HEK293 (cell line): Measurements from ENCODE around the gene OLIG1.

Source experiments
- CTCF ChIA-PET: fragments of 350-600 bp; formaldehyde crosslinking; extraction: SDS; loops from one replicate; lab custom pipeline; 2021; ENCODE audit warnings: antibody characterized with exemption; lab: Yijun Ruan, JAX
- POLR2A ChIA-PET: fragments of 300-600 bp; formaldehyde crosslinking; extraction: SDS; loops from one replicate; lab custom pipeline; 2020; ENCODE audit warnings: antibody characterized with exemption, inconsistent platforms; lab: Yijun Ruan, JAX
- H3K27ac ChIP-seq: fragments of 200-500 bp; sonication (Bioruptor generic); 2 replicates; pipeline ENCODE4 v1.5.1; 2014; ENCODE audit warnings: low read depth, low read length, control low read depth, inconsistent platforms; ENCODE audit errors: extremely low read depth
- H3K36me3 ChIP-seq, 2 experiments: fragments of 200-500 bp in 1 of 2; sonication (Bioruptor generic) in 1 of 2; 1 replicate in 1 of 2; 2 replicates in 1 of 2; pipeline ENCODE4 v1.5.1; 2014 to 2017; ENCODE audit warnings: inconsistent platforms in 2 of 2, low read length in 2 of 2; ENCODE audit not compliant: control insufficient read depth in 2 of 2, insufficient read depth in 1 of 2
- H3K4me1 ChIP-seq: fragments of 200-500 bp; sonication (Bioruptor generic); 2 replicates; pipeline ENCODE4 v1.5.1; 2014; ENCODE audit warnings: mild to moderate bottlenecking, low read length, inconsistent platforms; ENCODE audit not compliant: control insufficient read depth, insufficient read depth
- H3K4me3 ChIP-seq: 2 replicates; pipeline ENCODE4 v1.5.1; 2011; ENCODE audit warnings: low read depth, mild to moderate bottlenecking, control low read depth, low read length, moderate library complexity
- H3K9me3 ChIP-seq: fragments of 200-500 bp; sonication (Bioruptor generic); 2 replicates; pipeline ENCODE4 v1.5.1; 2014; ENCODE audit warnings: low read depth, low read length, inconsistent platforms; ENCODE audit not compliant: control insufficient read depth, insufficient read depth
- EGR2 ChIP-seq: fragments of 450-650 bp; formaldehyde crosslinking; IDR thresholded peaks from 2 replicates; pipeline ENCODE4 v1.5.1; 2016; ENCODE audit warnings: low read depth, missing biosample characterization, missing genetic modification characterization
- HOXC10 ChIP-seq: sonication (generic); formaldehyde crosslinking; IDR thresholded peaks from 2 replicates; pipeline ENCODE4 v1.8.1; 2023; ENCODE audit warnings: mild to moderate bottlenecking, missing genetic modification reagents
- KLF16 ChIP-seq: fragments of 450-650 bp; formaldehyde crosslinking; IDR thresholded peaks from 2 replicates; pipeline ENCODE4 v1.5.1; 2017; ENCODE audit warnings: missing biosample characterization, missing genetic modification characterization
- KLF17 ChIP-seq: fragments of 450-650 bp; formaldehyde crosslinking; IDR thresholded peaks from 2 replicates; pipeline ENCODE4 v1.5.1; 2016; ENCODE audit warnings: missing biosample characterization, missing genetic modification characterization
- MZF1 ChIP-seq: fragments of 450-650 bp; formaldehyde crosslinking; IDR thresholded peaks from 2 replicates; pipeline ENCODE4 v1.5.1; 2017; ENCODE audit warnings: missing biosample characterization, missing genetic modification characterization, borderline replicate concordance
- PRDM4 ChIP-seq: fragments of 450-650 bp; formaldehyde crosslinking; IDR thresholded peaks from 2 replicates; pipeline ENCODE4 v1.5.1; 2017; ENCODE audit warnings: missing biosample characterization, missing genetic modification characterization
- REPIN1 ChIP-seq: fragments of 450-650 bp; formaldehyde crosslinking; IDR thresholded peaks from 2 replicates; pipeline ENCODE4 v1.5.1; 2017; ENCODE audit warnings: missing biosample characterization, missing genetic modification characterization, low read depth
- SCRT2 ChIP-seq: fragments of 450-650 bp; formaldehyde crosslinking; IDR thresholded peaks from 2 replicates; pipeline ENCODE4 v1.5.1; 2016; ENCODE audit warnings: missing biosample characterization, missing genetic modification characterization
- ZBTB7A ChIP-seq: fragments of 450-650 bp; formaldehyde crosslinking; IDR thresholded peaks from 2 replicates; pipeline ENCODE4 v1.5.1; 2016; ENCODE audit warnings: low read depth, missing biosample characterization, missing genetic modification characterization
- ZEB2 ChIP-seq: fragments of 450-650 bp; formaldehyde crosslinking; IDR thresholded peaks from 2 replicates; pipeline ENCODE4 v1.5.1; 2016; ENCODE audit warnings: missing biosample characterization, missing genetic modification characterization
- ZFP3 ChIP-seq: fragments of 450-650 bp; formaldehyde crosslinking; IDR thresholded peaks from 2 replicates; pipeline ENCODE4 v1.5.1; 2016; ENCODE audit warnings: low read depth, missing biosample characterization, missing genetic modification characterization
- ZIC2 ChIP-seq: fragments of 450-650 bp; formaldehyde crosslinking; IDR thresholded peaks from 2 replicates; pipeline ENCODE4 v1.5.1; 2016; ENCODE audit warnings: missing biosample characterization, missing genetic modification characterization
- ZNF10 ChIP-seq: fragments of 450-650 bp; formaldehyde crosslinking; IDR thresholded peaks from 2 replicates; pipeline ENCODE4 v1.5.1; 2017; ENCODE audit warnings: missing biosample characterization, missing genetic modification characterization
- ZNF132 ChIP-seq: fragments of 450-650 bp; formaldehyde crosslinking; IDR thresholded peaks from 2 replicates; pipeline ENCODE4 v1.5.1; 2017; ENCODE audit warnings: missing biosample characterization, missing genetic modification characterization, borderline replicate concordance
- ZNF202 ChIP-seq: fragments of 450-650 bp; formaldehyde crosslinking; IDR thresholded peaks from 2 replicates; pipeline ENCODE4 v1.5.1; 2016; ENCODE audit warnings: missing biosample characterization, missing genetic modification characterization, borderline replicate concordance
- ZNF266 ChIP-seq: fragments of 450-650 bp; formaldehyde crosslinking; IDR thresholded peaks from 2 replicates; pipeline ENCODE4 v1.5.1; 2016; ENCODE audit warnings: missing biosample characterization, missing genetic modification characterization, low read depth
- ZNF292 ChIP-seq: fragments of 450-650 bp; formaldehyde crosslinking; IDR thresholded peaks from 2 replicates; pipeline ENCODE4 v1.5.1; 2016; ENCODE audit warnings: low read depth, missing biosample characterization, missing genetic modification characterization, borderline replicate concordance
- ZNF335 ChIP-seq: fragments of 450-650 bp; formaldehyde crosslinking; conservative IDR thresholded peaks from 2 replicates; pipeline ENCODE4 v1.5.1; 2016; ENCODE audit warnings: missing biosample characterization, missing genetic modification characterization
- ZNF341 ChIP-seq: fragments of 450-650 bp; formaldehyde crosslinking; IDR thresholded peaks from 2 replicates; pipeline ENCODE4; 2016; ENCODE audit warnings: low read depth, missing biosample characterization, missing genetic modification characterization
- ZNF404 ChIP-seq: fragments of 450-650 bp; formaldehyde crosslinking; IDR thresholded peaks from 2 replicates; pipeline ENCODE4 v1.5.1; 2017; ENCODE audit warnings: missing biosample characterization, missing genetic modification characterization
- ZNF473 ChIP-seq: fragments of 450-650 bp; formaldehyde crosslinking; IDR thresholded peaks from 2 replicates; pipeline ENCODE4 v1.5.1; 2017; ENCODE audit warnings: missing biosample characterization, missing genetic modification characterization
- ZNF645 ChIP-seq: fragments of 450-650 bp; formaldehyde crosslinking; IDR thresholded peaks from 2 replicates; pipeline ENCODE4; 2016; ENCODE audit warnings: missing biosample characterization, missing genetic modification characterization
- ZNF658 ChIP-seq: fragments of 450-650 bp; formaldehyde crosslinking; IDR thresholded peaks from 2 replicates; pipeline ENCODE4; 2016; ENCODE audit warnings: missing biosample characterization, missing genetic modification characterization
- ZNF785 ChIP-seq: fragments of 450-650 bp; formaldehyde crosslinking; IDR thresholded peaks from 2 replicates; pipeline ENCODE4 v1.5.1; 2016; ENCODE audit warnings: missing biosample characterization, missing genetic modification characterization
- ZNF837 ChIP-seq: fragments of 450-650 bp; formaldehyde crosslinking; IDR thresholded peaks from 2 replicates; pipeline ENCODE4 v1.5.1; 2016; ENCODE audit warnings: missing biosample characterization, missing genetic modification characterization
- ZSCAN23 ChIP-seq: fragments of 450-650 bp; formaldehyde crosslinking; IDR thresholded peaks from 2 replicates; pipeline ENCODE4 v1.5.1; 2016; ENCODE audit warnings: missing biosample characterization, missing genetic modification characterization
- TF ChIP-seq, protein P1 (sequence below): fragments of 450-650 bp; formaldehyde crosslinking; IDR thresholded peaks from 2 replicates; pipeline ENCODE4 v1.5.1; 2016; ENCODE audit warnings: missing biosample characterization, missing genetic modification characterization

OLIG1 gene

DNA sequence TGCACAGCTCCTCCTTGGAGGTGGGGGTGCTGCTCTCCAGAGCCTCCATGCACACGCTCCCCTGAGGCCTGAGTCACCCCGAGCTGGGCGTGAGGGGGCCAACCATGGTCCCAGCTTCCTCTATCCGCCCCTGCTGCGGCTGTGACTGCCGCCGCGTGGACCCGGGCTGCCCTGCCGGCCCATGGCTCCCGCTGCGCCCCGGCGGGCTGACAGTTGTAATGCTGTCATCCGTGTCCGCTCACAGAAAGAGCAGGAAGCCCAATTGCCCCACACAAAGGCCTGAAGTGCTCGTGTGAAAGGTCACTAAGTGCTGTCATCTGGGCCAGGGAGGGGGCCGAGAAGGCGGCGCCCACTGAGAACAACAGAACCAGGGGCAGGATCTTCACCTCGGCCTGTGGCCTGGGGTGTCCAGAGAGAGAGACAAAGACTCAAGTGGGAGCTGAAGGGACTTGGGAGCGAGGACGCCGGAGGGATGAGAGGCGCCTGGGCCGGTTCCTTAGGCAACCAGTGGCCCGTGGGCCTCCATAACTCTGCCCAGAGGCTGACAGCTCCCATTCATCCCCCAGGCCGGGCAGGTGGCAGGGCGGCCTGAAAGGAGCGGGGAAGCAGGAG is 31.5 kb downstream of the OLIG1 start:
- TF ChIP-seq ZBTB7A (no peak), KLF17 (tag by site-specific recombination) (no peak), ZNF404 (tag by site-specific recombination) (no peak), KLF16 (no peak), ZNF132 (tag by site-specific recombination) (no peak), HOXC10 (CRISPR knock-in tag) (no peak), ZNF292 (tag by site-specific recombination) (no peak), ZNF473 (tag by site-specific recombination) (no peak)
- TF ChIP-seq, protein P1, sequence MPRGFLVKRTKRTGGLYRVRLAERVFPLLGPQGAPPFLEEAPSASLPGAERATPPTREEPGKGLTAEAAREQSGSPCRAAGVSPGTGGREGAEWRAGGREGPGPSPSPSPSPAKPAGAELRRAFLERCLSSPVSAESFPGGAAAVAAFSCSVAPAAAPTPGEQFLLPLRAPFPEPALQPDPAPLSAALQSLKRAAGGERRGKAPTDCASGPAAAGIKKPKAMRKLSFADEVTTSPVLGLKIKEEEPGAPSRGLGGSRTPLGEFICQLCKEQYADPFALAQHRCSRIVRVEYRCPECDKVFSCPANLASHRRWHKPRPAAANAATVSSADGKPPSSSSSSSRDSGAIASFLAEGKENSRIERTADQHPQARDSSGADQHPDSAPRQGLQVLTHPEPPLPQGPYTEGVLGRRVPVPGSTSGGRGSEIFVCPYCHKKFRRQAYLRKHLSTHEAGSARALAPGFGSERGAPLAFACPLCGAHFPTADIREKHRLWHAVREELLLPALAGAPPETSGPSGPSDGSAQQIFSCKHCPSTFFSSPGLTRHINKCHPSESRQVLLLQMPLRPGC (tag by site-specific recombination): no peak
- CTCF ChIA-PET: interaction anchor here (0.5 to 1.3 kb wide), 2 partner anchors 161 to 284 kb away, joined by 3 read pairs; no protein-coding TSS in a partner anchor
- Histone ChIP-seq H3K36me3 (no peaks in the 10 kb centered on the region), H3K4me3 (no peak overlapping the region), H3K27ac (no peak overlapping the region), H3K4me1 (no peaks in the 10 kb centered on the region), H3K9me3 (no peaks in the 10 kb centered on the region)
- POLR2A ChIA-PET: no interaction called here

- Histone ChIP-seq H3K9me3 (no peaks in the 10 kb centered on the region), H3K27ac (no peak overlapping the region), H3K36me3 (no peaks in the 10 kb centered on the region), H3K4me1 (no peaks in the 10 kb centered on the region; the same call in 1 of the 2 replicates), H3K4me3 (no peak overlapping the region)
- POLR2A ChIA-PET: no interaction called here
- CTCF ChIA-PET: interaction anchor here (0.6 to 0.9 kb wide), 2 partner anchors 92 to 93 kb away, joined by 4 to 6 read pairs; no protein-coding TSS in a partner anchor
- no peak for TF ChIP-seq ZIC2 (tag by site-specific recombination)
- TF ChIP-seq ZNF645: no peak
- no peak for TF ChIP-seq ZNF292 (tag by site-specific recombination)
- TF ChIP-seq ZNF335 (tag by site-specific recombination): no peak
- no peak for TF ChIP-seq ZNF837 (tag by site-specific recombination)
- no peak for TF ChIP-seq ZEB2 (tag by site-specific recombination)
- no peak for TF ChIP-seq SCRT2 (tag by site-specific recombination)
- TF ChIP-seq MZF1 (tag by site-specific recombination): no peak
- TF ChIP-seq ZNF10 (tag by site-specific recombination): no peak
- TF ChIP-seq ZNF266 (tag by site-specific recombination): no peak
- no peak for TF ChIP-seq ZFP3
- TF ChIP-seq, all 188 proteins: peak for 0
These were observed 35.1 kb downstream of the OLIG1 start for GRCh38 chr21:33105088-33105487.

GRCh38 chr21:33108228-33108627 is 38.3 kb downstream of the OLIG1 start:
- CTCF ChIA-PET: interaction anchor here (1.0 to 1.9 kb wide), 4 partner anchors 10 to 168 kb away, joined by 3 to 5 read pairs (median 4); no protein-coding TSS in a partner anchor
- Histone ChIP-seq H3K27ac (no peak overlapping the region), H3K9me3 (no peaks in the 10 kb centered on the region), H3K4me3 (no peak overlapping the region), H3K36me3 (no peaks in the 10 kb centered on the region), H3K4me1 (peaks cover 2% of the 10 kb centered on the region)
- POLR2A ChIA-PET: interaction anchor here (1.1 kb wide), 1 partner anchor 17 kb away, joined by 4 read pairs; no protein-coding TSS in a partner anchor
- no peak for TF ChIP-seq ZNF341 (tag by site-specific recombination)
- no peak for TF ChIP-seq ZFP3
- no peak for TF ChIP-seq ZNF785 (tag by site-specific recombination)
- TF ChIP-seq ZSCAN23 (tag by site-specific recombination): no peak
- TF ChIP-seq PRDM4: no peak
- no peak for TF ChIP-seq EGR2
- TF ChIP-seq HOXC10 (CRISPR knock-in tag): no peak
- no peak for TF ChIP-seq ZNF658 (tag by site-specific recombination)
- no peak for TF ChIP-seq REPIN1 (tag by site-specific recombination)
- no peak for TF ChIP-seq ZNF202 (tag by site-specific recombination)
